T-helper 1 cell (primary cell): ENCODE data around the gene GPBP1L1.

Source experiments
- DNase-seq, 5 donors: peaks; one replicate each; pipeline ENCODE4 v3.0.0-alpha.2; 2012 to 2020

Gene GPBP1L1

GRCh38 chr1:45585496-45586075 lies 100.7 kb downstream of the GPBP1L1 start:
- no peak for DNase-seq

- DNase-seq: no peak
These were observed 101.3 kb downstream of the GPBP1L1 start for GRCh38 chr1:45585110-45585426.

- DNase-seq: peak; percentile 80 to 91 (median 86)
These were observed 101.8 kb downstream of the GPBP1L1 start for GRCh38 chr1:45584351-45585109.

GRCh38 chr1:45583666-45584350 lies 102.5 kb downstream of the GPBP1L1 start, which contains the start of gene NASP:
TSS of gene NASP (plus strand) at chr1:45584041. CDS start at chr1:45584147, 106 bp downstream.
- DNase-seq: peak; percentile 74 to 91 (median 84)

GRCh38 chr1:45583264-45583665 lies 103.1 kb downstream of the GPBP1L1 start:
- DNase-seq: peak; percentile 91 to 97 (median 94)
